Sigmoid colon (tissue), 7 donors: Measurements from ENCODE around the gene NKD2. TPM values are rescaled to one million over a fixed set of nuclear protein-coding genes. Genes with fewer than 3 reads are reported as not detected.

Experiments
- DNase-seq: peaks from one replicate; pipeline ENCODE4 v3.0.0-alpha.2; 2019
- H3K27ac ChIP-seq, 4 donors: fragments of 200-600 bp; sonication (generic); one replicate each; pipeline ENCODE4 v1.5.1; 2016 to 2019; ENCODE audit warnings: mild to moderate bottlenecking in 1 of 4
- H3K27me3 ChIP-seq, 3 donors: fragments of 200-600 bp; sonication (generic); one replicate each; pipeline ENCODE4 v1.5.1; 2019; ENCODE audit warnings: mild to moderate bottlenecking in 1 of 3
- H3K36me3 ChIP-seq, 4 donors: fragments of 200-600 bp; sonication (generic); one replicate each; pipeline ENCODE4 v1.5.1; 2016 to 2019
- H3K4me1 ChIP-seq, 4 donors: fragments of 200-600 bp; sonication (generic); one replicate each; pipeline ENCODE4 v1.5.1; 2017 to 2019
- H3K4me3 ChIP-seq, 4 donors: fragments of 200-600 bp; sonication (generic); one replicate each; pipeline ENCODE4 v1.5.1; 2017 to 2019; ENCODE audit warnings: mild to moderate bottlenecking in 2 of 4, moderate library complexity in 1 of 4
- H3K9me3 ChIP-seq, 4 donors: fragments of 200-600 bp in 3 of 4; sonication (generic) in 3 of 4; one replicate each; pipeline versions ENCODE4 v1.5.1 to v1.6.1; 2013 to 2019
- CTCF ChIP-seq, 4 experiments: fragments of 450-650 bp in 3 of 4; fragments of 200-600 bp in 1 of 4; IDR thresholded peaks; one replicate each; pipeline ENCODE4 v1.5.1; 2016 to 2019; ENCODE audit warnings: antibody characterized with exemption in 4 of 4, mild to moderate bottlenecking in 3 of 4, moderate library complexity in 2 of 4
- EP300 ChIP-seq, 4 donors: sonication (generic); formaldehyde crosslinking; IDR thresholded peaks; one replicate each; pipeline ENCODE4 v1.6.1; 2017; ENCODE audit warnings: antibody characterized with exemption in 4 of 4
- POLR2A ChIP-seq, 2 donors: fragments of 450-650 bp; IDR thresholded peaks; one replicate each; pipeline ENCODE4 v1.6.1; 2016; ENCODE audit warnings: antibody characterized with exemption in 2 of 2, mild to moderate bottlenecking in 2 of 2, moderate library complexity in 2 of 2
- POLR2AphosphoS5 ChIP-seq, 4 donors: sonication (generic); formaldehyde crosslinking; IDR thresholded peaks; one replicate each; pipeline ENCODE4 v1.6.1; 2017; ENCODE audit warnings: antibody characterized with exemption in 4 of 4
- WGBS, 2 donors: extraction: QIAGEN DNeasy Blood & Tissue Kit; methylation state at CpG; one replicate each; pipeline ENCODE4 v1.1.7; 2013; 5-methylcytosine and 5-hydroxymethylcytosine counted together
- intact Hi-C: fragments of 100-400 bp; cut with DNase I; formaldehyde crosslinking; loops from one replicate; pipeline ENCODE4 v1.15.1; 2023
- polyA plus RNA-seq, 3 donors: library from polyadenylated mRNA; stranded (reverse); fragments of 200-250 nt; gene quantifications; one replicate each; pipeline ENCODE4 v1.2.3, GENCODE V29; 2013
- total RNA-seq, 4 donors: library from RNA; depleted of rRNA; stranded (reverse); fragments of >200 nt; gene quantifications; one replicate each; pipeline ENCODE4 v1.1.0, GENCODE V29; 2016
- donor health status: healthy with polysubstance abuse.
- donor health status: Bipolar disorder and iron deficiency.
- donor health status: healthy.

NKD2 gene
- total and polyA plus RNA-seq, 7 donors: 0.60 to 4.4 (median 1.8) TPM

GRCh38 chr5:976849-977751 lies 31.5 kb upstream of the NKD2 start:
- no peaks in the 10 kb centered on the region for H3K36me3 ChIP-seq
- H3K27me3 ChIP-seq: no peaks in the 10 kb centered on the region
- no peak for DNase-seq
- H3K27ac ChIP-seq: no peak overlapping the region
- H3K4me3 ChIP-seq: no peak overlapping the region
- H3K4me1 ChIP-seq: peaks cover 0 to 45% (median 23%) of the 10 kb centered on the region in 4 donors
- 88 to 92% methylated on average over 29 of the region's 29 CpGs for WGBS, 2 donors
- intact Hi-C loops: no loop called here
- TF ChIP-seq POLR2A (IDR thresholded peaks at IDR 0.05) (no peak), CTCF (IDR thresholded peaks at IDR 0.05) (no peak), POLR2AphosphoS5 (IDR thresholded peaks at IDR 0.05) (no peak)
- no peaks in the 10 kb centered on the region for H3K9me3 ChIP-seq

- TF ChIP-seq CTCF (IDR thresholded peaks at IDR 0.05) (no peak), EP300 (IDR thresholded peaks at IDR 0.05) (no peak), POLR2AphosphoS5 (IDR thresholded peaks at IDR 0.05) (no peak)
- peak overlapping the region in 1 of 4 donors; percentile 3 for H3K27ac ChIP-seq
- H3K4me1 ChIP-seq: peaks cover 0 to 53% (median 29%) of the 10 kb centered on the region in 4 donors
- intact Hi-C loops: no loop called here
- H3K4me3 ChIP-seq: no peak overlapping the region
- H3K27me3 ChIP-seq: no peaks in the 10 kb centered on the region
- WGBS, 2 donors: 73 to 76% methylated on average over 16 of the region's 16 CpGs
- H3K9me3 ChIP-seq: no peaks in the 10 kb centered on the region
- no peak for DNase-seq
- no peaks in the 10 kb centered on the region for H3K36me3 ChIP-seq
These were observed 30.5 kb upstream of the NKD2 start for GRCh38 chr5:978054-978453.

- H3K9me3 ChIP-seq: no peaks in the 10 kb centered on the region
These were observed 29.9 kb upstream of the NKD2 start for GRCh38 chr5:978693-979092.

GRCh38 chr5:979100-979817 lies 29.3 kb upstream of the NKD2 start:
- no peaks in the 10 kb centered on the region for H3K9me3 ChIP-seq
- no peak overlapping the region for H3K4me3 ChIP-seq
- intact Hi-C loops: no loop called here
- H3K27me3 ChIP-seq: no peaks in the 10 kb centered on the region
- peak overlapping the region in 2 of 4 donors; percentile 70 to 76 for H3K27ac ChIP-seq
- H3K36me3 ChIP-seq: no peaks in the 10 kb centered on the region
- peaks cover 0 to 53% (median 29%) of the 10 kb centered on the region in 4 donors for H3K4me1 ChIP-seq
- no peak for DNase-seq
- TF ChIP-seq POLR2A (IDR thresholded peaks at IDR 0.05): no peak
- no peak for TF ChIP-seq CTCF (IDR thresholded peaks at IDR 0.05)
- no peak for TF ChIP-seq POLR2AphosphoS5 (IDR thresholded peaks at IDR 0.05)
- no peak for TF ChIP-seq EP300 (IDR thresholded peaks at IDR 0.05)
- 58 to 83% methylated on average over 24 of the region's 24 CpGs for WGBS, 2 donors

More at GRCh38 chr5:978693-979092, 29.9 kb upstream of the NKD2 start:
- Histone ChIP-seq H3K4me3 (no peak overlapping the region), H3K27me3 (no peaks in the 10 kb centered on the region), H3K27ac (peak overlapping the region in 1 of 4 donors; percentile 3), H3K36me3 (no peaks in the 10 kb centered on the region), H3K4me1 (peaks cover 0 to 53% (median 29%) of the 10 kb centered on the region in 4 donors)
- TF ChIP-seq POLR2A (IDR thresholded peaks at IDR 0.05) (no peak), POLR2AphosphoS5 (IDR thresholded peaks at IDR 0.05) (no peak), EP300 (IDR thresholded peaks at IDR 0.05) (no peak), CTCF (IDR thresholded peaks at IDR 0.05) (no peak)
- intact Hi-C loops: no loop called here
- 73 to 75% methylated on average over 10 of the region's 10 CpGs for WGBS, 2 donors
- no peak for DNase-seq
